ENCODE results near the gene KPRP.

KPRP gene, protein sequence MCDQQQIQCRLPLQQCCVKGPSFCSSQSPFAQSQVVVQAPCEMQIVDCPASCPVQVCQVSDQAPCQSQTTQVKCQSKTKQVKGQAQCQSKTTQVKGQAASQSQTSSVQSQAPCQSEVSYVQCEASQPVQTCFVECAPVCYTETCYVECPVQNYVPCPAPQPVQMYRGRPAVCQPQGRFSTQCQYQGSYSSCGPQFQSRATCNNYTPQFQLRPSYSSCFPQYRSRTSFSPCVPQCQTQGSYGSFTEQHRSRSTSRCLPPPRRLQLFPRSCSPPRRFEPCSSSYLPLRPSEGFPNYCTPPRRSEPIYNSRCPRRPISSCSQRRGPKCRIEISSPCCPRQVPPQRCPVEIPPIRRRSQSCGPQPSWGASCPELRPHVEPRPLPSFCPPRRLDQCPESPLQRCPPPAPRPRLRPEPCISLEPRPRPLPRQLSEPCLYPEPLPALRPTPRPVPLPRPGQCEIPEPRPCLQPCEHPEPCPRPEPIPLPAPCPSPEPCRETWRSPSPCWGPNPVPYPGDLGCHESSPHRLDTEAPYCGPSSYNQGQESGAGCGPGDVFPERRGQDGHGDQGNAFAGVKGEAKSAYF

GRCh38 chr1:152757747-152758146 is at the start of gene KPRP:
Gene KPRP, plus strand, starts transcription at chr1:152758025. Its CDS starts 1,564 bp downstream, at chr1:152759589.
- DNase-seq (ENCODE audit: low read depth in 3 of 3): no peak

GRCh38 chr1:152718238-152718637 is 39.6 kb upstream of the KPRP start:
- no peak for DNase-seq (ENCODE audit: low read depth in 3 of 3)

GRCh38 chr1:152725261-152725660 is 32.6 kb upstream of the KPRP start:
- DNase-seq (ENCODE audit: low read depth in 3 of 3): no peak

DNA sequence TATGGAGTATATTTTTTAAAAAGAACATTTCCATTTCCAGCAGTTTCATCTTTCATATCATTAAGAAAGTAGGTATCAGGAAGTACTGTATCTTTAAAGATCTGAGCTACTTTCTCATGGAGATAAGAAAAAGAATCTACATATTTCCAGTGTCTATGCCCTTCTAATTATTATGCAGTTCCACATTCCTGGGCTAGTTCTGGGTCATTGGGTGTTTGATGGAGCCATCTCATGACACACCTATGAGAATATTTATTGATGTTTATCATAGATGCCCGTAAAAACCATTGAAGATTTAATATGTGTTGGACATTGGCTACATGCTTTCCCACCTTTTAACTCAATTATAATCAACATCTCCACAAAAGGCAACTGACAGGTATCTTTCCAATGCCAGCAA is 28.8 kb upstream of the KPRP start:
- no peak for DNase-seq (ENCODE audit: low read depth in 3 of 3)

- DNase-seq (ENCODE audit: low read depth in 3 of 3): no peak
Observed at GRCh38 chr1:152735648-152736047, 22.2 kb upstream of the KPRP start.

DNA sequence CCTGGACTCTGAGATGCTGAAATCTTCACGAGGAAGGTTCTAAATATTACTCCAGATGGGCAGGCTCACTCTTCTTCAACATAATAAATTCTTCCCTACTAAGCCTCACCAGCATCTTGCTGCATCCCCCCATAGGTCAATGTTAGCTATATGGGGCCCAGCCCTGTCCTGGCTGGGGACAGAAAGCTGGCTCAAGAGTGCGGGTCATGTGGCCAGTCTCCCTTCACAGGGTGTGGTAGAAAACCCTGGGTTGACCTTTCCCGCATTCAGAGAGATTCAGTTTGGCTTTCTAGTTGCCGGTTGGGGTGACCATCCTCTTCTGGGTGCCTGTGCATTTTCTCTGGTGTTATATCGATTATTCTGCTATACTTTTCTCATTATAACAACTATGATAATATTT is 19.8 kb upstream of the KPRP start:
- no peak for DNase-seq (ENCODE audit: low read depth in 3 of 3)

DNA sequence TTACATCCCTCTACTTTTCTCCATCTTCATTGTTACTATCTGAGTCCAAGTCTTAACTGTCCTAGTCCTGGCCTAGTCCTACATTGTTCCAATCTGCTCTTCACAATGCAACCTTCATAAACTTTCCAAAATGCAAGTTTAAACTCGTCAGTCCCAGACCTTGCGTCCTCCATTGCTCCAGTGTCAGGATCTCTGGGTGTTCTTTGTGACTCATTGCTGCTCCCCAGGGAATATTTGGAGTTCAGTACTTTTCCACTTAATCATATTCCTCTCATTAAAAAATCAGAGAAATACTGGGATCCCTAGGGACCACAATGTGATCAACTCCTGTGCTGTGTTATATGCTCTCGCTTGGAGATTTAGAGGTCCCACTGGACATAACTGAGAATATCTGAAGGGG is 18.0 kb upstream of the KPRP start:
- no peak for DNase-seq (ENCODE audit: low read depth in 3 of 3)

- no peak for DNase-seq (ENCODE audit: low read depth in 3 of 3)
Observed at GRCh38 chr1:152741656-152742055, 16.2 kb upstream of the KPRP start.

DNA sequence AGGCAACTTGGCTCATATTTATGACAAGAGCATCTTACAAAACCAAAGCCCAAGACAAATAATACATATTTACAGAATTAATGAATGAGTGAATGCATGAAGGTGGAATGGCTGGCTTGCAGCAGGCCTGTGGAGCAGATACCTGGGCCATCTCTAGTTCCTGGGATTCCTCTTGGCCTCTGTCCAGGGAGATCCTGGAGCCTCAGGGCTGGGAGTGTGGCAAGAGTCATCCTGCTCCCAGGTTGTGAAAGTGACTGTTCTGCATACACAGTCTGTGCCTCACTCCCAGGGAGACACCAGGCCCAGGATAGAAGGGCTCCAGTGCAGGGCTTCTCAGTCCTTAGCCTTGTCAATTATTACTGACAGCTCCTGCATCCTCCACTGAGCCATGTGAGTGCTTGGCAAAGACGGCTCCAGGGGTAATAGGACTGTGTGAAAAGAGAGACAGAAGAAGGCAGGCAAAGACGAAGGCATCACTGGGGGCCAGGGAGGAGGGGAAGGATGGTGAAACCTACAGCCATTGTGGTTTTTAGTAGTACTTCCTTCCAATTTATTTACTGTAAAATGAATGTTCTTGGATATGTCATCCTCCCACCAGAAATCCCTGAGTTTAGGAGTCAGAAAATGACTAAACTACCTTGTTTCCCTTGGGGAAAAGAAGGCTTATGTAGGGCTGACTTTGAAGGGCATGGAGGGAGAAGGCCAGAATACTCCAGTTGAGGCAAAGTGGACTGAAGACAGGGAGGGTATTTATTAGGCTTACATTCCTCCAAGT is 14.3 kb upstream of the KPRP start:
- DNase-seq (ENCODE audit: low read depth in 3 of 3): no peak

GRCh38 chr1:152745289-152745704 is 12.5 kb upstream of the KPRP start:
- DNase-seq (ENCODE audit: low read depth in 3 of 3): no peak

DNA sequence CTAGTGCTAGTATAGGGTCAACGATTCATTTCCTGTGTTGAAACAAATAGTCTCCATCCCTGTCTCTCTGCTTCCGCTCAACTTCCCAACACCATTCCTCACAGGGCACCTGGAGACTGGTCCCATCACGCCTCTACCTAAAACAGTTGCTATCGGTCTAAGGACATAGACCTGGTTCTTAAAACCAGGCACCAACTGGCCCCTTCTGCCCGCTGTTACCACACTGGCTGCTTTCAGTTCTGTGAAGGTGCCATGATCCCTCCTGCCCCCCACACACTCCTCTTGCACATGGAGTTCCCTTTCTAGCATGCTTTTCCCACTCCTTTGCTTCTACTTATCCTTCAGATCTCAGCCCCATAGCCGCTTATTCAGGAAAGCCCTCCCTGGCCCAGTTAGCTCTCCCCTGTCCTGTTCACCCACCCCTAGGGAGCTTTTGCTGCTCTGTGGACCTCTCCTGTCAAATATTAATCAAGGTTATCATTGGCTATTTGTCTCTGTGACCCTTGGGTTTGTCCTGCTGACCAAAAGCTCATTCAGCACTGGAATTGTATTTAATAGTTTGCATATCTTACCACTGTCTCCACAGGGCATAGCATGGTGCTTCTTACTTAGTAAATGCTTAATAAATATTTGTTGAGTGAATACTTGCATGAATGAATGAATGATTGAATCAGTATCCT is 11.9 kb upstream of the KPRP start:
- DNase-seq (ENCODE audit: low read depth in 3 of 3): no peak

- DNase-seq (ENCODE audit: low read depth in 3 of 3): no peak
Observed at GRCh38 chr1:152747831-152748230, 10.0 kb upstream of the KPRP start.

- DNase-seq (ENCODE audit: low read depth in 3 of 3): no peak
Observed at GRCh38 chr1:152752225-152752624, 5.6 kb upstream of the KPRP start.

GRCh38 chr1:152753586-152753985 is 4.2 kb upstream of the KPRP start:
- no peak for DNase-seq (ENCODE audit: low read depth in 3 of 3)

- no peak for DNase-seq (ENCODE audit: low read depth in 3 of 3)
Observed at GRCh38 chr1:152756872-152757271, 953 bp upstream of the KPRP start.

GRCh38 chr1:152758636-152759035 is 811 bp downstream of the KPRP start:
- no peak for DNase-seq (ENCODE audit: low read depth in 3 of 3)

- DNase-seq (ENCODE audit: low read depth in 3 of 3): no peak
Observed at GRCh38 chr1:152759453-152760173, 1.8 kb downstream of the KPRP start.

DNA sequence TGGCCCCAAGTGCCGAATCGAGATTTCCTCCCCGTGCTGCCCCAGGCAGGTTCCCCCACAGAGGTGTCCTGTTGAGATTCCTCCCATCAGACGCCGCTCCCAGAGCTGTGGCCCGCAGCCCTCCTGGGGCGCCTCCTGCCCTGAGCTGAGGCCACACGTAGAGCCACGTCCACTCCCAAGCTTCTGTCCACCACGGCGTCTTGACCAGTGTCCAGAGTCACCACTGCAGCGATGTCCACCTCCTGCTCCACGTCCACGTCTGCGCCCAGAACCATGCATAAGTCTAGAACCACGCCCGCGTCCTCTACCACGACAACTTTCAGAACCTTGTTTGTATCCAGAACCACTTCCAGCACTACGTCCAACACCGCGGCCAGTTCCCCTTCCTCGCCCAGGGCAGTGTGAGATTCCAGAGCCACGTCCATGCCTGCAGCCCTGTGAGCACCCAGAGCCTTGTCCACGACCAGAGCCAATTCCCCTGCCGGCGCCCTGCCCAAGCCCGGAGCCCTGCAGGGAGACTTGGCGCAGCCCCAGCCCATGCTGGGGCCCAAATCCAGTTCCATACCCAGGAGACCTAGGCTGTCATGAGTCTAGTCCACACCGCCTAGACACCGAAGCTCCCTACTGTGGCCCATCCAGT is 2.8 kb downstream of the KPRP start:
- DNase-seq (ENCODE audit: low read depth in 3 of 3): no peak

DNA sequence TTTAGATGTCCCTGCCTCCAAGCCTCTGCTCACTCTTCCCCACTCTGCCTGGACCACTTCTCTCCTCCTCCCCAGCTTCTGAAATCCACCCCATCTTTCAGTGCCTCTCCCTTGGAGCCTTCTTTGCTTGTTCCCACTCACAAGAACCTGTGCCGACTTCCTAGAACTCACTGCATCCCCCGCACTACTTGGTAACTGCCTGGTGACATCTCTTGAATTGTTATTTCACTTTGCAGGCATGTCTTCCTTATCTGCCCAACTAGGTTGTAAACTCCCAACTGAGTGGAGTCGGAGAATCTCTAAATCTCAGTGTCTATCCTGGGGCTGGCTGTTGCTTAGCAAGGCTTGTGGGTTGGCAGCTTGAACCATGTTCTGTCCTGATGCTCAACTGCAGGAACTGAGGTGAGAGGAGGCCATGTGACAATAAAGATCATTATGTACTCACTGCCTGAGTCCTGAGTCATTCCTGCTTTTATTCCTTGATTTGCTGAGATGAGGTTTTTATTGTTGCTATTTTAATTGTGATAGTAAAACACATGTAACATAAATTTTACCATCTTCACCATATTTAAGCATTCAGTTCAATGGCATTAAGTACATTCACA is 3.9 kb downstream of the KPRP start:
- DNase-seq (ENCODE audit: low read depth in 3 of 3): no peak

GRCh38 chr1:152768847-152769533 is 11.2 kb downstream of the KPRP start:
- no peak for DNase-seq (ENCODE audit: low read depth in 3 of 3)
